Uterus (tissue), 2 donors: ENCODE measurements around the gene GRIK3.

Source experiments
- POLR2A ChIP-seq, 2 donors: fragments of 450-650 bp; IDR thresholded peaks; one replicate each; pipeline ENCODE4 v1.6.1; 2016; ENCODE audit warnings: antibody characterized with exemption in 2 of 2, mild to moderate bottlenecking in 1 of 2, moderate library complexity in 1 of 2
- TF ChIP-seq, protein P1 (sequence below), 4 experiments: fragments of 200-600 bp in 2 of 4; fragments of 450-650 bp in 2 of 4; sonication (generic) in 2 of 4; IDR thresholded peaks; one replicate each; pipeline ENCODE4 v1.5.1; 2016 to 2019; ENCODE audit warnings: antibody characterized with exemption in 4 of 4, mild to moderate bottlenecking in 2 of 4, moderate library complexity in 1 of 4

DNA sequence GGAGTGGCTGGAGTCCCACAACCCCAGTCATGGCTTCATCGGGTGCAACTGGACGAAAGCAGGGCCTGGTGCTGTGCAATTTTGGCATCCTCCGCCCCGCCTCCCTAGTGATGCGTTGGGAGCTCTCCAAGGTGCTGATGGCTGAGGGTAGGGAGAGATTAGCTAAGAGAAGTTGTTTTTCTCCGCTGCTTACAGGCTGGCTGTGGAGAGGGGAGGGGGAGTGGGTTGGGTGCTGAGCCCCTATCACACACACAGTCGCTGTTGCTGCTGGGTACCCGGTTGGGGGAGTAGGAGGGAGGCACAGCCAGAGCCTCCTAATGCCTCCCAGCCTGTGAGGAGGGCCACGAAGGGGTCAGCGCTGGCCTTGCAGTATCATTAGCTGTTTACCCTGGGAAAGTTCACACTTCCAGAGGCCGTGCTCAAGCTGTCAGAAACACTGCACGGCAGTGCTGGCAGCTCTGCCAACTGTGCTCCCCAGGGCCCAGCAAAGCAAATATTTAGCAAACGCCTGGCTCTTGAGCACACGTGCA lies 110.0 kb downstream of the GRIK3 start:
- TF ChIP-seq, protein P1, sequence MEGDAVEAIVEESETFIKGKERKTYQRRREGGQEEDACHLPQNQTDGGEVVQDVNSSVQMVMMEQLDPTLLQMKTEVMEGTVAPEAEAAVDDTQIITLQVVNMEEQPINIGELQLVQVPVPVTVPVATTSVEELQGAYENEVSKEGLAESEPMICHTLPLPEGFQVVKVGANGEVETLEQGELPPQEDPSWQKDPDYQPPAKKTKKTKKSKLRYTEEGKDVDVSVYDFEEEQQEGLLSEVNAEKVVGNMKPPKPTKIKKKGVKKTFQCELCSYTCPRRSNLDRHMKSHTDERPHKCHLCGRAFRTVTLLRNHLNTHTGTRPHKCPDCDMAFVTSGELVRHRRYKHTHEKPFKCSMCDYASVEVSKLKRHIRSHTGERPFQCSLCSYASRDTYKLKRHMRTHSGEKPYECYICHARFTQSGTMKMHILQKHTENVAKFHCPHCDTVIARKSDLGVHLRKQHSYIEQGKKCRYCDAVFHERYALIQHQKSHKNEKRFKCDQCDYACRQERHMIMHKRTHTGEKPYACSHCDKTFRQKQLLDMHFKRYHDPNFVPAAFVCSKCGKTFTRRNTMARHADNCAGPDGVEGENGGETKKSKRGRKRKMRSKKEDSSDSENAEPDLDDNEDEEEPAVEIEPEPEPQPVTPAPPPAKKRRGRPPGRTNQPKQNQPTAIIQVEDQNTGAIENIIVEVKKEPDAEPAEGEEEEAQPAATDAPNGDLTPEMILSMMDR (IDR thresholded peaks at IDR 0.05) = no peak
- TF ChIP-seq POLR2A (IDR thresholded peaks at IDR 0.05) = no peak
